Ectodermal cell (in vitro differentiated cells): Measurements from ENCODE around the gene BACE1.

Source experiments
- H3K27ac ChIP-seq: 2 replicates; pipeline ENCODE4 v1.7.0; 2013; ENCODE audit warnings: mild to moderate bottlenecking, low read depth, low read length; ENCODE audit not compliant: insufficient read depth, poor library complexity, severe bottlenecking
- H3K27me3 ChIP-seq: 2 replicates; pipeline ENCODE4 v1.7.0; 2013; ENCODE audit warnings: mild to moderate bottlenecking, low read length; ENCODE audit not compliant: insufficient read depth, control insufficient read depth, poor library complexity, severe bottlenecking
- H3K36me3 ChIP-seq: one replicate; pipeline ENCODE4 v1.7.0; 2013; ENCODE audit warnings: low read length; ENCODE audit not compliant: control insufficient read depth, insufficient read depth
- H3K4me1 ChIP-seq: one replicate; pipeline ENCODE4 v1.7.0; 2013; ENCODE audit warnings: low read length; ENCODE audit not compliant: control insufficient read depth, insufficient read depth
- H3K4me3 ChIP-seq: 2 replicates; pipeline ENCODE4 v1.7.0; 2013; ENCODE audit warnings: low read depth, low read length, control low read depth; ENCODE audit not compliant: insufficient read depth
- H3K9me3 ChIP-seq: 2 replicates; pipeline ENCODE4 v1.7.0; 2013; ENCODE audit warnings: mild to moderate bottlenecking, low read length, moderate library complexity; ENCODE audit not compliant: control insufficient read depth
- WGBS, 2 experiments: methylation state at CpG; one replicate each; pipeline ENCODE4 v1.1.7; 2013; ENCODE audit warnings: missing lambda C conversion rate in 2 of 2; 5-methylcytosine and 5-hydroxymethylcytosine counted together

Gene BACE1

GRCh38 chr11:117309310-117309709 lies 6.7 kb downstream of the BACE1 start:
- Histone ChIP-seq H3K36me3 (no peaks in the 10 kb centered on the region), H3K27me3 (no peaks in the 10 kb centered on the region), H3K4me1 (no peaks in the 10 kb centered on the region), H3K4me3 (no peak overlapping the region), H3K27ac (no peak overlapping the region), H3K9me3 (no peaks in the 10 kb centered on the region)
- WGBS, 2 experiments: 90 to 94% methylated on average over 7 of the region's 7 CpGs

GRCh38 chr11:117305145-117305544 lies 10.9 kb downstream of the BACE1 start:
- H3K4me3 ChIP-seq: no peak overlapping the region
- H3K36me3 ChIP-seq: no peaks in the 10 kb centered on the region
- H3K4me1 ChIP-seq: peaks cover 8% of the 10 kb centered on the region
- H3K27me3 ChIP-seq: no peaks in the 10 kb centered on the region
- H3K9me3 ChIP-seq: no peaks in the 10 kb centered on the region
- H3K27ac ChIP-seq: no peak overlapping the region
- 90 to 95% methylated on average over 3 of the region's 3 CpGs for WGBS, 2 experiments

GRCh38 chr11:117303646-117304315 lies 12.3 kb downstream of the BACE1 start:
- no peaks in the 10 kb centered on the region for H3K9me3 ChIP-seq
- 81 to 91% methylated on average over 4 to 5 of the region's 5 CpGs for WGBS, 2 experiments
- no peaks in the 10 kb centered on the region for H3K27me3 ChIP-seq
- H3K4me3 ChIP-seq: no peak overlapping the region
- H3K4me1 ChIP-seq: peaks cover 22% of the 10 kb centered on the region
- no peak overlapping the region for H3K27ac ChIP-seq
- H3K36me3 ChIP-seq: no peaks in the 10 kb centered on the region

GRCh38 chr11:117303101-117303500 lies 13.0 kb downstream of the BACE1 start:
- 74 to 76% methylated on average over 4 of the region's 4 CpGs for WGBS, 2 experiments
- H3K4me3 ChIP-seq: no peak overlapping the region
- no peak overlapping the region for H3K27ac ChIP-seq
- peaks cover 22% of the 10 kb centered on the region for H3K4me1 ChIP-seq
- no peaks in the 10 kb centered on the region for H3K27me3 ChIP-seq
- H3K9me3 ChIP-seq: no peaks in the 10 kb centered on the region
- H3K36me3 ChIP-seq: no peaks in the 10 kb centered on the region

GRCh38 chr11:117302228-117302627 lies 13.8 kb downstream of the BACE1 start:
- Histone ChIP-seq H3K36me3 (no peaks in the 10 kb centered on the region), H3K27me3 (no peaks in the 10 kb centered on the region), H3K4me3 (no peak overlapping the region), H3K27ac (no peak overlapping the region), H3K4me1 (peaks cover 22% of the 10 kb centered on the region), H3K9me3 (no peaks in the 10 kb centered on the region)
- WGBS, 2 experiments: 85 to 88% methylated on average over 7 of the region's 7 CpGs

GRCh38 chr11:117300773-117301172 lies 15.3 kb downstream of the BACE1 start:
- H3K9me3 ChIP-seq: no peaks in the 10 kb centered on the region
- no peaks in the 10 kb centered on the region for H3K27me3 ChIP-seq
- no peaks in the 10 kb centered on the region for H3K36me3 ChIP-seq
- 87 to 89% methylated on average over 5 of the region's 5 CpGs for WGBS, 2 experiments
- peaks cover 22% of the 10 kb centered on the region for H3K4me1 ChIP-seq
- peak overlapping the region; percentile 69 for H3K27ac ChIP-seq
- no peak overlapping the region for H3K4me3 ChIP-seq

- Histone ChIP-seq H3K4me3 (no peak overlapping the region), H3K36me3 (no peaks in the 10 kb centered on the region), H3K27ac (peak overlapping the region; percentile 69), H3K4me1 (peaks cover 22% of the 10 kb centered on the region), H3K9me3 (no peaks in the 10 kb centered on the region), H3K27me3 (no peaks in the 10 kb centered on the region)
- 36 to 38% methylated on average over 17 of the region's 17 CpGs for WGBS, 2 experiments
Observed at GRCh38 chr11:117300283-117300663, 15.8 kb downstream of the BACE1 start.

- no peaks in the 10 kb centered on the region for H3K27me3 ChIP-seq
- no peaks in the 10 kb centered on the region for H3K36me3 ChIP-seq
- whole genome bisulfite sequencing, 2 experiments: 45 to 47% methylated on average over 12 of the region's 12 CpGs
- no peaks in the 10 kb centered on the region for H3K9me3 ChIP-seq
- no peak overlapping the region for H3K4me3 ChIP-seq
- peaks cover 22% of the 10 kb centered on the region for H3K4me1 ChIP-seq
- peak overlapping the region; percentile 69 for H3K27ac ChIP-seq
Observed at GRCh38 chr11:117299351-117300282, 16.4 kb downstream of the BACE1 start.

- H3K27me3 ChIP-seq: no peaks in the 10 kb centered on the region
- H3K36me3 ChIP-seq: no peaks in the 10 kb centered on the region
- 96 to 97% methylated on average over 8 of the region's 8 CpGs for WGBS, 2 experiments
- no peaks in the 10 kb centered on the region for H3K9me3 ChIP-seq
- no peak overlapping the region for H3K4me3 ChIP-seq
- H3K4me1 ChIP-seq: peaks cover 22% of the 10 kb centered on the region
- H3K27ac ChIP-seq: no peak overlapping the region
Observed at GRCh38 chr11:117298195-117298594, 17.9 kb downstream of the BACE1 start.

- 92 to 94% methylated on average over 6 of the region's 6 CpGs for WGBS, 2 experiments
- H3K27me3 ChIP-seq: no peaks in the 10 kb centered on the region
- H3K27ac ChIP-seq: no peak overlapping the region
- H3K36me3 ChIP-seq: peaks cover 3% of the 10 kb centered on the region
- no peak overlapping the region for H3K4me3 ChIP-seq
- H3K4me1 ChIP-seq: peaks cover 22% of the 10 kb centered on the region
- H3K9me3 ChIP-seq: no peaks in the 10 kb centered on the region
Observed at GRCh38 chr11:117296881-117297280, 19.2 kb downstream of the BACE1 start.
